ENCODE data around the gene IGFBP7. TPM values are rescaled to one million over a fixed set of nuclear protein-coding genes. Genes with fewer than 3 reads are reported as not detected.

The IGFBP7 gene
- total and polyA plus RNA-seq, 4 donors: 60.5 to 216 (median 205) TPM

DNA sequence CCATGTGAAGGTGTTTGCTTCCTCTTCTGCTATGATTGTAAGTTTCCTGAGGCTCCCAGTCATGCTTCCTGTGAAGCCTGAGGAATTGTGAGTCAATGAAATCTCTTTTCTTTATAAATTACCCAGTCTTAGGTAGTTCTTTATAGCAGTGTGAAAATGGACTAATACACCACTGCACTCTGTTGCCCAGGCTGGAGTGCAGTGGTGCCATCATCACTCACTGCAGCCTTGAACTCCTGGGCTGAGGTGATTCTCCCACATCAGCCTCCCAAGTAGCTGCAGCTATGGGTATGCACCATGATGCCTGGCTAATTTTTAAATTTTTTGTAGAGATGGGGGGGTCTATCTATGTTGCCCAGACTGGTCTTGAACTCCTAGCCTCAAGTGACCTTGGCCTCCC, 15.8 kb upstream of the IGFBP7 start (continued):
- TF ChIP-seq FOXA1 (IDR thresholded peaks at IDR 0.05): no peak
- TF ChIP-seq, protein P1, sequence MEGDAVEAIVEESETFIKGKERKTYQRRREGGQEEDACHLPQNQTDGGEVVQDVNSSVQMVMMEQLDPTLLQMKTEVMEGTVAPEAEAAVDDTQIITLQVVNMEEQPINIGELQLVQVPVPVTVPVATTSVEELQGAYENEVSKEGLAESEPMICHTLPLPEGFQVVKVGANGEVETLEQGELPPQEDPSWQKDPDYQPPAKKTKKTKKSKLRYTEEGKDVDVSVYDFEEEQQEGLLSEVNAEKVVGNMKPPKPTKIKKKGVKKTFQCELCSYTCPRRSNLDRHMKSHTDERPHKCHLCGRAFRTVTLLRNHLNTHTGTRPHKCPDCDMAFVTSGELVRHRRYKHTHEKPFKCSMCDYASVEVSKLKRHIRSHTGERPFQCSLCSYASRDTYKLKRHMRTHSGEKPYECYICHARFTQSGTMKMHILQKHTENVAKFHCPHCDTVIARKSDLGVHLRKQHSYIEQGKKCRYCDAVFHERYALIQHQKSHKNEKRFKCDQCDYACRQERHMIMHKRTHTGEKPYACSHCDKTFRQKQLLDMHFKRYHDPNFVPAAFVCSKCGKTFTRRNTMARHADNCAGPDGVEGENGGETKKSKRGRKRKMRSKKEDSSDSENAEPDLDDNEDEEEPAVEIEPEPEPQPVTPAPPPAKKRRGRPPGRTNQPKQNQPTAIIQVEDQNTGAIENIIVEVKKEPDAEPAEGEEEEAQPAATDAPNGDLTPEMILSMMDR (IDR thresholded peaks at IDR 0.05; ENCODE audit: low read depth, low read length, missing input control): no peak
- no peak for TF ChIP-seq ATF3 (IDR thresholded peaks at IDR 0.05)

GRCh38 chr4:57124145-57124544, 14.0 kb upstream of the IGFBP7 start:
- Histone ChIP-seq H3K4me1 (ENCODE audit: control insufficient read depth in 4 of 4, insufficient read depth in 4 of 4, low read length in 3 of 4) (no peaks in the 10 kb centered on the region), H3K4me3 (ENCODE audit: low read depth in 1 of 3, low read length in 3 of 3) (no peak overlapping the region), H3K27me3 (ENCODE audit: control insufficient read depth in 4 of 4, insufficient read depth in 4 of 4, low read length in 3 of 4) (no peaks in the 10 kb centered on the region), H3K27ac (ENCODE audit: low read depth in 1 of 2, low read length in 2 of 2) (no peak overlapping the region), H3K9me3 (ENCODE audit: control insufficient read depth in 4 of 4, low read length in 3 of 4) (peaks cover 0 to 4% (median 1%) of the 10 kb centered on the region in 4 donors), H3K9ac (ENCODE audit: low read depth in 1 of 2, low read length in 2 of 2) (no peak overlapping the region), H3K36me3 (ENCODE audit: control insufficient read depth in 4 of 4, insufficient read depth in 3 of 4, low read depth in 1 of 4, low read length in 3 of 4) (no peaks in the 10 kb centered on the region)
- TF ChIP-seq YY1 (IDR thresholded peaks at IDR 0.05) (no peak), RAD21 (IDR thresholded peaks at IDR 0.05) (no peak), RXRA (IDR thresholded peaks at IDR 0.05) (no peak), FOXA1 (IDR thresholded peaks at IDR 0.05) (no peak), NR2F2 (IDR thresholded peaks at IDR 0.05) (no peak), SP1 (IDR thresholded peaks at IDR 0.05) (no peak), HNF4A (conservative IDR thresholded peaks at IDR 0.05) (no peak)
- TF ChIP-seq, protein P1 (IDR thresholded peaks at IDR 0.05; ENCODE audit: low read depth, low read length, missing input control): no peak
- no peak for DNase-seq (ENCODE audit: low spot score)

DNA sequence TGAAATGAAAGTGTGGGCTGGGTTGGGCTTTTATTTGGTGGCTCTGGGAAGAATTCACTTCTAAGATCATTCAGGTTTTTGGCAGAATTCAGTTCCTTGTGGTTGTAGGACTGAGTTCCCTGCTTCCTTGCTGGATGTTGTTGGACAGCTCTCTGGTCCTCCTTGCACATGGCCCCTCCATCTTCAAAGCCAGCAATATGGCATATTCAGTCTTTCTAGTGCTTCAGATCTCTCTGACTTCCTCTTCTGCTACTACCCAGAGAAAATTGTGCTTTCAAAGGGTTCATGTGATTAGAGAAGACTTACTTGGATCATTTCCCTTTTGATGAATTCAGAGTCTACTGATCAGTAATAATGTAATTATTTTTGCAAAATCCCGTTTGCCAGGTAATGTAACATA, 12.8 kb upstream of the IGFBP7 start:
- 72% methylated on average over 1 of the region's 1 CpG for WGBS
- peaks cover 0 to 4% (median 0%) of the 10 kb centered on the region in 4 donors for H3K27me3 ChIP-seq (ENCODE audit: control insufficient read depth in 4 of 4, insufficient read depth in 4 of 4, low read length in 3 of 4)
- TF ChIP-seq MAX (IDR thresholded peaks at IDR 0.05) (no peak), YY1 (IDR thresholded peaks at IDR 0.05) (no peak), NR2F2 (IDR thresholded peaks at IDR 0.05) (no peak), GABPA (IDR thresholded peaks at IDR 0.05 in 1 of 2, conservative IDR thresholded peaks at IDR 0.05 in 1 of 2) (no peak), RAD21 (IDR thresholded peaks at IDR 0.05) (no peak), FOXA2 (IDR thresholded peaks at IDR 0.05) (no peak), SP1 (IDR thresholded peaks at IDR 0.05) (no peak), EGR1 (IDR thresholded peaks at IDR 0.05; ENCODE audit: low read depth in 2 of 2) (no peak), ATF3 (IDR thresholded peaks at IDR 0.05) (no peak), FOXA1 (IDR thresholded peaks at IDR 0.05) (no peak), RXRA (IDR thresholded peaks at IDR 0.05) (no peak), HNF4G (IDR thresholded peaks at IDR 0.05) (no peak), HNF4A (conservative IDR thresholded peaks at IDR 0.05) (no peak), TAF1 (conservative IDR thresholded peaks at IDR 0.05) (no peak), JUND (IDR thresholded peaks at IDR 0.05) (no peak)
- TF ChIP-seq, protein P2, sequence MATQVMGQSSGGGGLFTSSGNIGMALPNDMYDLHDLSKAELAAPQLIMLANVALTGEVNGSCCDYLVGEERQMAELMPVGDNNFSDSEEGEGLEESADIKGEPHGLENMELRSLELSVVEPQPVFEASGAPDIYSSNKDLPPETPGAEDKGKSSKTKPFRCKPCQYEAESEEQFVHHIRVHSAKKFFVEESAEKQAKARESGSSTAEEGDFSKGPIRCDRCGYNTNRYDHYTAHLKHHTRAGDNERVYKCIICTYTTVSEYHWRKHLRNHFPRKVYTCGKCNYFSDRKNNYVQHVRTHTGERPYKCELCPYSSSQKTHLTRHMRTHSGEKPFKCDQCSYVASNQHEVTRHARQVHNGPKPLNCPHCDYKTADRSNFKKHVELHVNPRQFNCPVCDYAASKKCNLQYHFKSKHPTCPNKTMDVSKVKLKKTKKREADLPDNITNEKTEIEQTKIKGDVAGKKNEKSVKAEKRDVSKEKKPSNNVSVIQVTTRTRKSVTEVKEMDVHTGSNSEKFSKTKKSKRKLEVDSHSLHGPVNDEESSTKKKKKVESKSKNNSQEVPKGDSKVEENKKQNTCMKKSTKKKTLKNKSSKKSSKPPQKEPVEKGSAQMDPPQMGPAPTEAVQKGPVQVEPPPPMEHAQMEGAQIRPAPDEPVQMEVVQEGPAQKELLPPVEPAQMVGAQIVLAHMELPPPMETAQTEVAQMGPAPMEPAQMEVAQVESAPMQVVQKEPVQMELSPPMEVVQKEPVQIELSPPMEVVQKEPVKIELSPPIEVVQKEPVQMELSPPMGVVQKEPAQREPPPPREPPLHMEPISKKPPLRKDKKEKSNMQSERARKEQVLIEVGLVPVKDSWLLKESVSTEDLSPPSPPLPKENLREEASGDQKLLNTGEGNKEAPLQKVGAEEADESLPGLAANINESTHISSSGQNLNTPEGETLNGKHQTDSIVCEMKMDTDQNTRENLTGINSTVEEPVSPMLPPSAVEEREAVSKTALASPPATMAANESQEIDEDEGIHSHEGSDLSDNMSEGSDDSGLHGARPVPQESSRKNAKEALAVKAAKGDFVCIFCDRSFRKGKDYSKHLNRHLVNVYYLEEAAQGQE (IDR thresholded peaks at IDR 0.05): no peak
- TF ChIP-seq, protein P3, sequence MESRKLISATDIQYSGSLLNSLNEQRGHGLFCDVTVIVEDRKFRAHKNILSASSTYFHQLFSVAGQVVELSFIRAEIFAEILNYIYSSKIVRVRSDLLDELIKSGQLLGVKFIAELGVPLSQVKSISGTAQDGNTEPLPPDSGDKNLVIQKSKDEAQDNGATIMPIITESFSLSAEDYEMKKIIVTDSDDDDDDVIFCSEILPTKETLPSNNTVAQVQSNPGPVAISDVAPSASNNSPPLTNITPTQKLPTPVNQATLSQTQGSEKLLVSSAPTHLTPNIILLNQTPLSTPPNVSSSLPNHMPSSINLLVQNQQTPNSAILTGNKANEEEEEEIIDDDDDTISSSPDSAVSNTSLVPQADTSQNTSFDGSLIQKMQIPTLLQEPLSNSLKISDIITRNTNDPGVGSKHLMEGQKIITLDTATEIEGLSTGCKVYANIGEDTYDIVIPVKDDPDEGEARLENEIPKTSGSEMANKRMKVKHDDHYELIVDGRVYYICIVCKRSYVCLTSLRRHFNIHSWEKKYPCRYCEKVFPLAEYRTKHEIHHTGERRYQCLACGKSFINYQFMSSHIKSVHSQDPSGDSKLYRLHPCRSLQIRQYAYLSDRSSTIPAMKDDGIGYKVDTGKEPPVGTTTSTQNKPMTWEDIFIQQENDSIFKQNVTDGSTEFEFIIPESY (IDR thresholded peaks at IDR 0.05): no peak

More for the DNA sequence above, 12.8 kb upstream of the IGFBP7 start:
- Histone ChIP-seq H3K9ac (ENCODE audit: low read depth in 1 of 2, low read length in 2 of 2) (no peak overlapping the region), H3K27ac (ENCODE audit: low read depth in 1 of 2, low read length in 2 of 2) (no peak overlapping the region), H3K4me1 (ENCODE audit: control insufficient read depth in 4 of 4, insufficient read depth in 4 of 4, low read length in 3 of 4) (no peaks in the 10 kb centered on the region), H3K9me3 (ENCODE audit: control insufficient read depth in 4 of 4, low read length in 3 of 4) (peaks cover 0 to 4% (median 1%) of the 10 kb centered on the region in 4 donors), H3K36me3 (ENCODE audit: control insufficient read depth in 4 of 4, insufficient read depth in 3 of 4, low read depth in 1 of 4, low read length in 3 of 4) (no peaks in the 10 kb centered on the region), H3K4me3 (ENCODE audit: low read depth in 1 of 3, low read length in 3 of 3) (no peak overlapping the region)
- DNase-seq (ENCODE audit: low spot score): no peak

All from liver (tissue), 9 donors.